Measurements from ENCODE around the gene PLXNA4.

- TF ChIP-seq POLR2A (IDR thresholded peaks at IDR 0.05; ENCODE audit: low read length) (no peak), GATA1 (IDR thresholded peaks at IDR 0.05; ENCODE audit: low read depth, low read length) (no peak)
Measured at GRCh38 chr7:132254455-132254854, 321.8 kb downstream of the PLXNA4 start.

Data from erythroblast (primary cell).